IMR-90 (cell line): Measurements from ENCODE around the gene DOCK2. TPM values are rescaled to one million over a fixed set of nuclear protein-coding genes. Genes with fewer than 3 reads are reported as not detected.

Experiments
- ATAC-seq: fragments of 200-7000 bp; cut with Tn5 transposase; 2 replicates; pipeline ENCODE4 v1.9.1; 2020; ENCODE audit warnings: low read depth, mild to moderate bottlenecking, moderate library complexity
- BruUV-seq: library from RNA; stranded (reverse); fragments of 400-500 nt; replicated peaks from 2 replicates; lab custom pipeline; 2021; lab: Mats Ljungman, UMichigan
- CTCF ChIA-PET: fragments of 300-600 bp; formaldehyde crosslinking; extraction: SDS; loops from one replicate; lab custom pipeline; 2021; ENCODE audit warnings: antibody characterized with exemption; lab: Yijun Ruan, JAX
- POLR2A ChIA-PET: fragments of 300-600 bp; sonication (Branson Sonifier 250); formaldehyde crosslinking; loops from one replicate; lab custom pipeline; 2022; ENCODE audit warnings: antibody characterized with exemption; ENCODE audit not compliant: unreplicated experiment; lab: Charles Lee
- DNase-seq: peaks from one replicate; pipeline ENCODE4 v3.0.0; 2013
- H2AFZ ChIP-seq: replicated peaks from 2 replicates; pipeline ENCODE3; 2013; ENCODE audit warnings: low read length, mild to moderate bottlenecking; ENCODE audit not compliant: poor library complexity
- H2AK5ac ChIP-seq: 2 replicates; pipeline ENCODE4 v1.6.1; 2013; ENCODE audit warnings: low read depth, low read length, inconsistent platforms
- H2AK9ac ChIP-seq: replicated peaks from 2 replicates; pipeline ENCODE3; 2013; ENCODE audit warnings: mild to moderate bottlenecking, low read depth, low read length, moderate library complexity; ENCODE audit not compliant: poor library complexity
- H2BK120ac ChIP-seq: 2 replicates; pipeline ENCODE4 v1.6.1; 2013; ENCODE audit warnings: low read depth, low read length, inconsistent platforms
- H2BK15ac ChIP-seq: 3 replicates; pipeline ENCODE4 v1.6.1; 2013; ENCODE audit warnings: low read depth, low read length, inconsistent platforms
- H2BK20ac ChIP-seq: 2 replicates; pipeline ENCODE4 v1.6.1; 2013; ENCODE audit warnings: low read depth, mild to moderate bottlenecking, inconsistent platforms, low read length, moderate library complexity
- H2BK5ac ChIP-seq: 2 replicates; pipeline ENCODE4 v1.6.1; 2013; ENCODE audit warnings: mild to moderate bottlenecking, low read depth, low read length, inconsistent platforms; ENCODE audit not compliant: poor library complexity, severe bottlenecking
- H3K14ac ChIP-seq: replicated peaks from 2 replicates; pipeline ENCODE4 v1.6.1; 2013; ENCODE audit warnings: low read depth, low read length, inconsistent platforms
- H3K18ac ChIP-seq: 2 replicates; pipeline ENCODE4 v1.6.1; 2013; ENCODE audit warnings: low read depth, low read length, control low read depth
- H3K23ac ChIP-seq: 2 replicates; pipeline ENCODE4 v1.6.1; 2013; ENCODE audit warnings: low read depth, low read length, inconsistent platforms
- H3K27ac ChIP-seq: 2 replicates; pipeline ENCODE4 v1.5.1; 2013; ENCODE audit warnings: mild to moderate bottlenecking, control low read depth, low read length; ENCODE audit not compliant: insufficient read depth
- H3K27me3 ChIP-seq: 2 replicates; pipeline ENCODE4 v1.6.1; 2013; ENCODE audit warnings: low read length; ENCODE audit not compliant: control insufficient read depth, insufficient read depth
- H3K36me3 ChIP-seq: 2 replicates; pipeline ENCODE4 v1.6.1; 2013; ENCODE audit warnings: low read length, mixed read lengths; ENCODE audit not compliant: control insufficient read depth, insufficient read depth
- H3K4ac ChIP-seq: 2 replicates; pipeline ENCODE4 v1.6.1; 2013; ENCODE audit warnings: low read depth, low read length, inconsistent platforms
- H3K4me1 ChIP-seq: 2 replicates; pipeline ENCODE4 v1.6.1; 2013; ENCODE audit warnings: low read length, mixed read lengths; ENCODE audit not compliant: control insufficient read depth, insufficient read depth
- H3K4me2 ChIP-seq: 2 replicates; pipeline ENCODE4 v1.6.1; 2013; ENCODE audit warnings: low read depth, mild to moderate bottlenecking, control low read depth, low read length, moderate library complexity
- H3K4me3 ChIP-seq: 2 replicates; pipeline ENCODE4 v1.5.1; 2013; ENCODE audit warnings: low read depth, mild to moderate bottlenecking, control low read depth, low read length, moderate library complexity; ENCODE audit not compliant: insufficient read depth
- H3K56ac ChIP-seq: 2 replicates; pipeline ENCODE4 v1.6.1; 2013; ENCODE audit warnings: low read length, inconsistent platforms; ENCODE audit not compliant: insufficient read depth; ENCODE audit errors: extremely low read depth
- H3K79me1 ChIP-seq, 2 experiments: 2 replicates each; pipeline ENCODE4 v1.6.1; 2013; ENCODE audit warnings: low read length in 2 of 2, inconsistent platforms in 1 of 2, low read depth in 1 of 2
- H3K9ac ChIP-seq: 2 replicates; pipeline ENCODE4 v1.6.1; 2013; ENCODE audit warnings: low read depth, low read length, control low read depth
- H3K9me1 ChIP-seq: 2 replicates; pipeline ENCODE4 v1.6.1; 2013; ENCODE audit warnings: low read length, inconsistent platforms; ENCODE audit not compliant: insufficient read depth
- H3K9me3 ChIP-seq: 2 replicates; pipeline ENCODE4 v1.6.1; 2013; ENCODE audit warnings: low read length; ENCODE audit not compliant: control insufficient read depth, insufficient read depth
- H4K20me1 ChIP-seq: 2 replicates; pipeline ENCODE4 v1.6.1; 2013; ENCODE audit warnings: low read length, inconsistent platforms; ENCODE audit not compliant: insufficient read depth
- H4K5ac ChIP-seq: 2 replicates; pipeline ENCODE4 v1.6.1; 2013; ENCODE audit warnings: mild to moderate bottlenecking, low read depth, low read length, control low read depth
- H4K8ac ChIP-seq, 2 experiments: 2 replicates each; pipeline ENCODE4 v1.6.1; 2013; ENCODE audit warnings: low read depth in 2 of 2, low read length in 2 of 2, control low read depth in 1 of 2, inconsistent platforms in 1 of 2
- H4K91ac ChIP-seq: 2 replicates; pipeline ENCODE4 v1.6.1; 2013; ENCODE audit warnings: low read depth, low read length, inconsistent platforms; ENCODE audit not compliant: insufficient read depth
- BHLHE40 ChIP-seq: fragments of 150-350 bp; IDR thresholded peaks from 2 replicates; pipeline ENCODE4 v1.6.1; 2016; ENCODE audit warnings: mild to moderate bottlenecking, low read depth, low read length
- CEBPB ChIP-seq: IDR thresholded peaks from 2 replicates; pipeline ENCODE4 v1.6.1; 2012; ENCODE audit warnings: low read depth, low read length, improper control_type of control experiment
- CHD1 ChIP-seq: IDR thresholded peaks from 2 replicates; pipeline ENCODE4 v1.6.1; 2012; ENCODE audit warnings: low read depth, low read length, improper control_type of control experiment
- MAFK ChIP-seq: IDR thresholded peaks from 2 replicates; pipeline ENCODE4 v1.6.1; 2012; ENCODE audit warnings: low read depth, low read length, improper control_type of control experiment
- MAZ ChIP-seq: IDR thresholded peaks from 2 replicates; pipeline ENCODE4 v1.6.1; 2012; ENCODE audit warnings: low read depth, mild to moderate bottlenecking, low read length, improper control_type of control experiment, moderate library complexity, borderline replicate concordance
- MXI1 ChIP-seq: IDR thresholded peaks from 2 replicates; pipeline ENCODE4 v1.6.1; 2012; ENCODE audit warnings: low read depth, mild to moderate bottlenecking, low read length, moderate library complexity, borderline replicate concordance
- NFE2L2 ChIP-seq: fragments of 150-350 bp; IDR thresholded peaks from 2 replicates; pipeline ENCODE4 v1.6.1; 2016; ENCODE audit warnings: low read depth, mild to moderate bottlenecking, low read length
- POLR2A ChIP-seq: IDR thresholded peaks from 2 replicates; pipeline ENCODE4 v1.6.1; 2012; ENCODE audit warnings: mild to moderate bottlenecking, low read depth, low read length
- RAD21 ChIP-seq: IDR thresholded peaks from 2 replicates; pipeline ENCODE4 v1.6.1; 2012; ENCODE audit warnings: low read length, improper control_type of control experiment
- RFX5 ChIP-seq: IDR thresholded peaks from 2 replicates; pipeline ENCODE4 v1.8.0; 2012; ENCODE audit warnings: low read depth, mild to moderate bottlenecking, low read length, moderate library complexity
- SMC3 ChIP-seq: fragments of 150-350 bp; IDR thresholded peaks from 2 replicates; pipeline ENCODE4 v1.6.1; 2016; ENCODE audit warnings: low read depth, mild to moderate bottlenecking, antibody characterized with exemption, low read length, moderate library complexity
- WGBS, 2 experiments: methylation state at CpG; one replicate each; pipeline versions ENCODE4 v1.1.5 to v1.1.7; 2013; ENCODE audit warnings: missing lambda C conversion rate in 2 of 2; ENCODE audit not compliant: insufficient read length in 1 of 2; ENCODE audit errors: extremely low coverage in 2 of 2; 5-methylcytosine and 5-hydroxymethylcytosine counted together
- dilution Hi-C: fragments of 300-500 bp; cut with HindIII; formaldehyde crosslinking; loops from one replicate; pipeline ENCODE4 v1.14.3; 2018; ENCODE audit warnings: low sequenced_read_pairs; ENCODE audit not compliant: unreplicated experiment
- in situ Hi-C: fragments of 300-500 bp; cut with MboI; formaldehyde crosslinking; loops from 3 replicates; pipeline ENCODE4 v1.14.3; 2019; ENCODE audit warnings: low sequenced_read_pairs, inconsistent platforms, mixed read lengths
- intact Hi-C: fragments of 100-400 bp; cut with micrococcal nuclease; formaldehyde crosslinking; loops from 2 replicates; pipeline ENCODE4 v1.10.0; 2022
- polyA plus RNA-seq, 3 experiments: library from polyadenylated mRNA; depleted of rRNA; stranded (reverse); fragments of >200 nt; gene quantifications; 2 replicates each; pipeline ENCODE4 v1.2.3, GENCODE V29; 2012; ENCODE audit warnings: low replicate concordance in 1 of 3
- total RNA-seq: library from RNA; depleted of rRNA; stranded (reverse); fragments of >200 nt; gene quantifications from 2 replicates; pipeline ENCODE4 v1.2.3, GENCODE V29; 2012
- TF ChIP-seq, protein P1 (sequence below): fragments of 150-350 bp; IDR thresholded peaks from 2 replicates; pipeline ENCODE4 v1.6.1; 2017; ENCODE audit warnings: mild to moderate bottlenecking, antibody characterized with exemption, low read length, low read depth
- TF ChIP-seq, protein P2 (sequence below): conservative IDR thresholded peaks from 2 replicates; pipeline ENCODE4 v1.5.1; 2012; ENCODE audit warnings: mild to moderate bottlenecking, low read depth, low read length, improper control_type of control experiment

Gene DOCK2
- total and polyA plus RNA-seq, 2 of the 4 experiments (the other 2 are of a cell fraction): 0.72 to 3.0 TPM

DNA sequence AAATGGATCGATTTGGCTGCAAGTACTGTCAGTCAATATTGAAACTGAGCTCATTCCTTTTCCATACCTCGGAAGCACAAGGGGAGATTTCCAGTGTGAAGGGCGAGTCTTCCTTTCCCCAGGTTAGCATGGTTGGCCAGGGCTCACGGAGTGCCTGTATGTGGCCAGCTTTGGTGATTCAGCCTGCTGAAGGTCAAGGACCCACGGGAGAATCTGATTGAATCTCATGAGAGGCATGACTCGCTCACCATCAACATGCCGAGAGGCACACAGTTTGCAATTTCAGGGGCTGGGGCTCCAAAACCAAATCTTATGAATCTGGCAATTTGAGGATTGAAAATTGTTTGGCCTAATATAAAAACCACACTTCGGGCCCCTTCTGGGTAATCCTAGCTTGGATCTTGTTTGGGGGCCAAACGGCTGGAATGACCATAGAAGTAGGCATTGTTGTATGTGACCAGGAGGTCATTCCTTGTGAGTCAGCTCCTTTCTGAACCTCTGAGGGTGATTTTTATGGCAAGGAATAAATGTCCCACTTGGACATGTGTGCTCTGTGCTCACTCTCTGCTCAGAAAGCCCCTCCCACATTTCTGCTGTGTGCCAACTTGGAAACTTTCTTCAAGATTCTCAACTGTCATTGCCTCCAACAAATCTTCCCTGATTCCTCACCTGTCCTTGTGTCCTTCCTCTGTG is 69.8 kb downstream of the DOCK2 start (continued):
- TF ChIP-seq RFX5 (no peak), MAFK (0 out of 2 replicates have a peak, but pooled peaks have one; percentile 0), CEBPB (no peak)

DNA sequence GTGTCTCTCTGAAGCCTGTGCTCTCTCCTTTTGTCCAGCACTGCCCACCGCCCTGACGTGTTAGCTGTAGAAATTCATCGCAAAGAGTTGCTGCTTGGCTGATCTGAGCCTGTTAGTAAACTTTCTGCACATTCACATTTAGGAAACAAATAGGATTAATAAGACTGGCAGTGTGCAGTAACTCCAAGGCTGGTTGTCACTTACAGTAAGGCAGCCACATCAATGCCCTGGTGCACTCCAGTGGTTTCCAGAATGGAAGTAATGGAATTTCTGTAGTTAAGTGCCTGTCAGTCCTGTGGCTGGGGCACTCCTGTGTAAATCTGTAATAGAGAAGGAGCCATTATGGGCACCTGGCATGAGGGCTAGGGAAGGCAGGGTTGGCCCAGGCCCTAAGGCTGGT is 70.6 kb downstream of the DOCK2 start:
- Histone ChIP-seq H4K8ac (peak overlapping the region; percentile 7 to 48; a peak in 2 of 4 replicates), H4K20me1 (no peaks in the 10 kb centered on the region), H3K4me2 (no peak overlapping the region), H3K4me1 (peaks cover 24% of the 10 kb centered on the region), H3K27ac (no peak overlapping the region), H2AFZ (peak overlapping the region; percentile 60), H3K27me3 (no peaks in the 10 kb centered on the region), H2BK15ac (peak overlapping the region; percentile 93; the same call in 2 of the 3 replicates), H3K23ac (no peak overlapping the region), H3K56ac (no peak overlapping the region), H2AK9ac (no peak overlapping the region), H4K5ac (no peak overlapping the region; the same call in 1 of the 2 replicates), H3K14ac (peak overlapping the region; percentile 83; the same call in 1 of the 2 replicates), H3K79me1 (no peaks in the 10 kb centered on the region; a peak in 1 of 4 replicates), H3K9me1 (peaks cover 15% of the 10 kb centered on the region), H3K4me3 (no peak overlapping the region), H2BK5ac (peak overlapping the region; percentile 2), H2BK20ac (peak overlapping the region; percentile 88; the same call in 1 of the 2 replicates), H2BK120ac (peak overlapping the region; percentile 90), H2AK5ac (peak overlapping the region; percentile 98), H3K9me3 (no peaks in the 10 kb centered on the region), H3K36me3 (no peaks in the 10 kb centered on the region), H4K91ac (peak overlapping the region; percentile 83), H3K18ac (no peak overlapping the region), H3K9ac (no peak overlapping the region), H3K4ac (peak overlapping the region; percentile 86)
- dilution Hi-C loops: no loop called here
- DNase-seq: no peak
- no TSS peak for BruUV-seq
- no peak for ATAC-seq
- in situ Hi-C loops: no loop called here
- CTCF ChIA-PET: interaction anchor here (1.0 to 2.8 kb wide), 3 partner anchors 11 to 363 kb away, joined by 3 to 25 read pairs (median 4); partner anchors contain the start of gene INSYN2B
- intact Hi-C loops: loop anchor here (10.0 kb wide), 1 partner anchor 723 kb away; no protein-coding TSS in a partner anchor
- POLR2A ChIA-PET: no interaction called here
- WGBS, 2 experiments: 100% methylated on average over 1 of the region's 3 CpGs; no CpG with 5 or more reads in 1 of the 2 experiments
- TF ChIP-seq NFE2L2: no peak
- TF ChIP-seq CEBPB: no peak
- TF ChIP-seq BHLHE40: no peak
- no peak for TF ChIP-seq RFX5
- no peak for TF ChIP-seq POLR2A
- no peak for TF ChIP-seq MAFK
- no peak for TF ChIP-seq SMC3
- TF ChIP-seq, protein P1, sequence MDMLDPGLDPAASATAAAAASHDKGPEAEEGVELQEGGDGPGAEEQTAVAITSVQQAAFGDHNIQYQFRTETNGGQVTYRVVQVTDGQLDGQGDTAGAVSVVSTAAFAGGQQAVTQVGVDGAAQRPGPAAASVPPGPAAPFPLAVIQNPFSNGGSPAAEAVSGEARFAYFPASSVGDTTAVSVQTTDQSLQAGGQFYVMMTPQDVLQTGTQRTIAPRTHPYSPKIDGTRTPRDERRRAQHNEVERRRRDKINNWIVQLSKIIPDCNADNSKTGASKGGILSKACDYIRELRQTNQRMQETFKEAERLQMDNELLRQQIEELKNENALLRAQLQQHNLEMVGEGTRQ: no peak
- no peak for TF ChIP-seq CHD1
- TF ChIP-seq, protein P2, sequence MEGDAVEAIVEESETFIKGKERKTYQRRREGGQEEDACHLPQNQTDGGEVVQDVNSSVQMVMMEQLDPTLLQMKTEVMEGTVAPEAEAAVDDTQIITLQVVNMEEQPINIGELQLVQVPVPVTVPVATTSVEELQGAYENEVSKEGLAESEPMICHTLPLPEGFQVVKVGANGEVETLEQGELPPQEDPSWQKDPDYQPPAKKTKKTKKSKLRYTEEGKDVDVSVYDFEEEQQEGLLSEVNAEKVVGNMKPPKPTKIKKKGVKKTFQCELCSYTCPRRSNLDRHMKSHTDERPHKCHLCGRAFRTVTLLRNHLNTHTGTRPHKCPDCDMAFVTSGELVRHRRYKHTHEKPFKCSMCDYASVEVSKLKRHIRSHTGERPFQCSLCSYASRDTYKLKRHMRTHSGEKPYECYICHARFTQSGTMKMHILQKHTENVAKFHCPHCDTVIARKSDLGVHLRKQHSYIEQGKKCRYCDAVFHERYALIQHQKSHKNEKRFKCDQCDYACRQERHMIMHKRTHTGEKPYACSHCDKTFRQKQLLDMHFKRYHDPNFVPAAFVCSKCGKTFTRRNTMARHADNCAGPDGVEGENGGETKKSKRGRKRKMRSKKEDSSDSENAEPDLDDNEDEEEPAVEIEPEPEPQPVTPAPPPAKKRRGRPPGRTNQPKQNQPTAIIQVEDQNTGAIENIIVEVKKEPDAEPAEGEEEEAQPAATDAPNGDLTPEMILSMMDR: no peak
- TF ChIP-seq MAZ: no peak
- no peak for TF ChIP-seq RAD21
- TF ChIP-seq MXI1: no peak
